ENCODE measurements around the gene NR2C1.
"Not testable (repeated sequence)": the region's sequence is repeated elsewhere in the genome, so short reads cannot be mapped to it uniquely, and the experiment has no call there.

The NR2C1 gene

DNA sequence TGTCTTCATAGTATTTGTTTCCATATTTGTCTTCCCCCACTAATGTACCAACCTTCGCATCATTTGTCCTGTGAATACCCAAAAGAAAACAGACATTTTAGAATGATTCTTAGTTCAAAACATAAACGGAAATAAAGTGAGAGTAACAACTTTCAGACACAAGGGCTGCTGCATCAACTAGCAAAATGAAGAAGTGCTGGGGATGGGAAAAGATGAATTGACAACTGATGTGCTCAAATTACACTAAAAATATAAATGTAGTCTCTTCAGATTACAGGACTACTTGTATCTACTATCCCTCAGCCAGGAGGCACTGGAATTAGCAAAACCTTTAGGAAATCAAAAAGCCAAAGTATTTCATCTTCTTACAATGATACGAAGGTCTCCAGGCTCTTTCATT lies 70.7 kb downstream of the NR2C1 start:
- DNase-seq (ENCODE audit: low read depth) = no peak

GRCh38 chr12:94998326-94998725 lies 75.1 kb downstream of the NR2C1 start:
- DNase-seq (ENCODE audit: low read depth) = no peak

- DNase-seq (ENCODE audit: low read depth) = no peak
Measured at GRCh38 chr12:94997726-94998125, 75.7 kb downstream of the NR2C1 start.

DNA sequence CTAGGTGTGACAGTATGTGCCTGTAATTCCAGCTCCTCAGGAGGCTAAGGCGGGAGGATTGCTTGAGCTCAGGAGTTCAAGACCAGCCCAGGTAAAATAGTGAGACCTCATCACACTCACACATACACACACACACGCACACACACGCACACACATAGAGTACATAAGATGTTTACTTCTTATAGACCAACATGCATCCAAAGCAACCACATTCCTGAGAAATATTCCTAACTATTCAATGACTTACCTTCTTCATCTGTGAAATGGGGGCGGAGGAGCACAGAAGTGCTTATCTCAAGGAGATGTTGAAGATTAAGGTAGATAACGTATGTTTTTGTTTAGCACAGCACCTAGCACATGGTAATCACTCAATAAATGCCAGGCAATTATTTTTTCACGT lies 76.4 kb downstream of the NR2C1 start:
- DNase-seq (ENCODE audit: low read depth) = no peak

DNA sequence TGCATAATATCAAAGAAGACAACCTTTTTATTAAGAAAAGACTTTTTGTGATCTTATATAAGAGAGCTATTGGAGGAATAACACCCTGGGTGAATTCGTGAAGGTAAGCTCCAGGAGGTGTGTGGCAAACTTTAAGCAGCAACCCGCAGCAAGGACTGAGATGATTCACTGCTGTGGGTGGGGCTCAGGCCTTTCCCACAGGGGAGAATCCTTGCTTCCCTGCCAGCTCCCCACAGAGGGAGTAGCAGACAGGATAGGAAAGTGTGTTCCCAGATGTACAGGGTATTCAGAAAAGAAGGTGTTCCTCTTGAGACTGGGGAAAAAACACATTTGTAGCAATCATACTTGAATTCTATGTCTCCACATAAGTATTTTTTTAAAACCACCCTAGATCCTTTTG lies 79.1 kb downstream of the NR2C1 start:
- DNase-seq (ENCODE audit: low read depth) = peak; percentile 87

DNA sequence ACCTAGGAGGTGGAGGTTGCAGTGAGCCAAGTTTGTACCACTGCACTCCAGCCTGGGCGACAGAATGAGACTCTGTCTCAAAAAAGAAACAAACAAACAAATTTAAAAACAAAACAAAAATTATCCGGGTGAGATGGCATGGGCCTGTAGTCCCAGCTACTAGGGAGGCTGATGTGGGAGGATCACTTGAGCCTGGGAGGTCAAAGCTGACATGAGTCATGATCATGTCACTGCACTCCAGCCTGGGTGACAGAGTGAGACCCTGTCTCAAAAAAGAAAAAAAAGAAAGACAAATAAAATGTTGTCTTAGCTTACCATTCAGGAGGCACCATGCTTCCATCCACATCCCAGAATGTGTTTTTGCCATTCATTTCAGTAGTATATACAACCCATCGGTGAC lies 79.6 kb downstream of the NR2C1 start:
- DNase-seq (ENCODE audit: low read depth) = not testable (repeated sequence)

GRCh38 chr12:94990222-94990621 lies 83.2 kb downstream of the NR2C1 start:
- peak; percentile 38 for DNase-seq (ENCODE audit: low read depth)

GRCh38 chr12:94988471-94988870 lies 84.9 kb downstream of the NR2C1 start:
- peak; percentile 78 for DNase-seq (ENCODE audit: low read depth)

DNA sequence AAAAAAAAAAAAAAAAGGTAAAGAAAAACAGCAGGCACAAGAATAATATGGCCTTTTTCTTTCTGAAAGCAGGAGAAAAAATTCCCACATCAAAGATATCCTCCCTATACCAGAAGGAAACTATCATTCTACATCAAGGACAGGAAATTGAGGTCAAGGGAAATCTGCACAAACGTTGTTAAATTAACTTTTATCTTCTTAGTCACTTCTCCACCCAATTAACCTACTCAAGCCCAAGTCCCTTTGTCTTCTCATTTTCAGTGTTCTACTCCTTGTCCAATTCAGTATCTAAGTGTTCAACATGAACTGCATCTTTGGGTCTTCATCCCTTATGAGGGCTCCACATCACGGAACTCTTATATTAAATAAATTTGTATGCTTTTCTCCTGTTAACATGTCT lies 85.6 kb downstream of the NR2C1 start:
- no peak for DNase-seq (ENCODE audit: low read depth)

DNA sequence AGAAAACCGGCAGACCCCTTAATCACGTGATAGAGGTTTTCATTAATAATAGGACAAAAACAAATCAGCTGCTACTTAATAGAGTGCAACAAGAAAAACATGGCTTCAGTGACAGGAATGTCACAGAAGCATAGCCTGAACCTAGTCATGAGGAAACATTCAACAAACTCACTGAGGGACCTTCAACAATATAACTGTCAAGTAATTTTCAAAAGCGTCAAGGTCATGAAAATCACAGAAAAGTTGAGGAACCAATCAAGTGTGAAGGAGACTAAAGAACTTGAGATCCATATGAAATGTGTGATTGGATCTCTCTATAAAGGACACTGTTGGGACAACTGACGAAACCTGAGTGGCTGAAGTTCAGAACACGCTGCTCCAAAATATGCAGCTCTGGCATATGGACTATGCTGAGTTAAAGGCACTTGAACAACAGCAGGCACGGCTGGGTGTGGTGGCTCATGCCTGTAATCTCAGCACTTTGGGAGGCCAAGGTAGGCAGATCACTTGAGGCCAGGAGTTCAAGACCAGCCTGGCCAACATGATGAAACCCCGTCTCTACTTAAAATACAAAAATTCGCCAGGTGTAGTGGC lies 86.2 kb downstream of the NR2C1 start:
- DNase-seq (ENCODE audit: low read depth) = no peak

DNA sequence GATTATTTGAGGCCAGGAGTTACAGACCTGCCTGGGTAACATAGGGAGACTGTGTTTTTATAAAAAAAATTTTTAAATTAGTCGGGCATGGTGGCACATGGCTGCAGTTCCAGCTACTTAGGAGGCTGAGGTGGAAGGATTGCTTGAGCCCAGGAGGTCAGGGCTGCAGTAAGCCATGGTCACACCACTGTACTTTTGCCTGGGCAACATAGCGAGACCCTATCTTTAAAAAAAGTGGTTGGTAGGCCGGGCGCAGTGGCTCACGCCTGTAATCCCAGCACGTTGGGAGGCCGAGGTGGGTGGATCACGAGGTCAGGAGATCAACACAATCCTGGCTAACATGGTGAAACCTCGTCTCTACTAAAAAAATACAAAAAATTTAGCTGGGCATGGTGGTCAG lies 88.3 kb downstream of the NR2C1 start:
- not testable (repeated sequence) for DNase-seq (ENCODE audit: low read depth)

DNA sequence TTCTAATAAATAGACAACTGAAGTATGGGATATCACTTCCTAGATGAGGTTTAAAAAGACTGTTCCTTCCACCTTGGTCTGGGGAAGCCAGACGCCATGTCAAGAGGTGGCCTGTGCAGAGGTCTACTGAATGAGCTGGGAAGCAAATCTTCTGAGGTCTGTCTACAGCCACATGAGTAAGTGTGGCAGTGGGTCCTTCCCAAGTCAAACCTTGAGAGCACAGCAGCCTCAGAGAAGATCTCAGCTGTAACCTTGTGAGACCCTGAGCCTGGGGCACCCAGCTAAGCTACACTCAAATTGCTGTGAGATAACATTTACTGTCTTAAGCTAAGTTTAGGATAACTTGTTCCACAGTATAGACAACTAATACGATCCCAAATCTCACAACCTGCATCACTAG lies 90.1 kb downstream of the NR2C1 start:
- DNase-seq (ENCODE audit: low read depth) = no peak

- DNase-seq (ENCODE audit: low read depth) = peak; percentile 45
Measured at GRCh38 chr12:94982456-94982855, 91.0 kb downstream of the NR2C1 start.

- peak; percentile 74 for DNase-seq (ENCODE audit: low read depth)
Measured at GRCh38 chr12:94980577-94980976, 92.8 kb downstream of the NR2C1 start.

DNA sequence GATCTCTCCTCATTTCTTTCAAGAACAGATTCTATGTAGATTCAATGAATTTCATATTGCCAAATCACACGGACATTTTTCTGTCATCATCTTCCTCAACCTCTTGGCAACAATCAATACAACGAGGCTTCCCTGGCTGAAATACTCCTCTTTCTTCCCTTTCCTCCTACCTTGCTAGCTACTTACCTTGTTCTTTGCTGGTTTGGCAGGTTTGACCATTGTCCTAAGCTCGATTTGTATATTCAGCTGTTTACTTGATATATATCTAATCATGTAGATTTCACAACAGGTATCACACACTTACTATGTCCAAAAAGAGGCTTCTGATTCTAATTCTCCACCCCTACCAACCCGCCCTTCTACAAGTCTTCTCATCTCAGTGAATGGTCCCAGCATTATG lies 93.5 kb downstream of the NR2C1 start:
- no peak for DNase-seq (ENCODE audit: low read depth)

- no peak for DNase-seq (ENCODE audit: low read depth)
Measured at GRCh38 chr12:94977766-94978468, 95.5 kb downstream of the NR2C1 start.

- DNase-seq (ENCODE audit: low read depth) = peak; percentile 100
Measured at GRCh38 chr12:94973221-94973620, 100.2 kb downstream of the NR2C1 start.

GRCh38 chr12:94972795-94973194 lies 100.6 kb downstream of the NR2C1 start:
- DNase-seq (ENCODE audit: low read depth) = peak; percentile 55

GRCh38 chr12:94971923-94972322 lies 101.5 kb downstream of the NR2C1 start:
- DNase-seq (ENCODE audit: low read depth) = no peak

GRCh38 chr12:94970560-94970959 lies 102.9 kb downstream of the NR2C1 start:
- peak; percentile 25 for DNase-seq (ENCODE audit: low read depth)
